PC-9 (cell line): ENCODE measurements around the gene ARSG. TPM values are rescaled to one million over a fixed set of nuclear protein-coding genes. Genes with fewer than 3 reads are reported as not detected.

Experiments used
- BruUV-seq: library from RNA; stranded (reverse); fragments of 400-500 nt; replicated peaks from 2 replicates; lab custom pipeline; 2021; lab: Mats Ljungman, UMichigan
- CTCF ChIA-PET: fragments of 300-600 bp; sonication (Branson Sonifier 250); formaldehyde crosslinking; loops from one replicate; lab custom pipeline; 2022; ENCODE audit warnings: antibody characterized with exemption; lab: Charles Lee
- POLR2A ChIA-PET: fragments of 300-600 bp; sonication (Branson Sonifier 250); formaldehyde crosslinking; loops from one replicate; lab custom pipeline; 2022; ENCODE audit warnings: antibody characterized with exemption; ENCODE audit not compliant: unreplicated experiment; lab: Charles Lee
- DNase-seq, 2 experiments: peaks; one replicate each; pipeline versions ENCODE4 v3.0.0 to v3.0.0-alpha.2; 2015 to 2022; ENCODE audit warnings: mixed read lengths in 1 of 2
- H2AFZ ChIP-seq: fragments of 200-600 bp; sonication (generic); 2 replicates; pipeline ENCODE4 v1.8.1; 2017; ENCODE audit warnings: antibody characterized with exemption
- H3F3A ChIP-seq: fragments of 200-600 bp; sonication (generic); 2 replicates; pipeline ENCODE4 v1.8.1; 2017; ENCODE audit warnings: antibody characterized with exemption, mild to moderate bottlenecking, low read depth; ENCODE audit not compliant: insufficient read depth
- H3K27ac ChIP-seq: fragments of 200-600 bp; sonication (generic); 2 replicates; pipeline ENCODE4 v1.6.1; 2016; ENCODE audit warnings: mixed run types
- H3K27me3 ChIP-seq: fragments of 200-600 bp; sonication (generic); 2 replicates; pipeline ENCODE4 v1.6.1; 2016; ENCODE audit warnings: low read depth, mixed run types; ENCODE audit not compliant: insufficient read depth
- H3K36me3 ChIP-seq: fragments of 200-600 bp; sonication (generic); 2 replicates; pipeline ENCODE4 v1.6.1; 2016; ENCODE audit warnings: low read depth, mixed run types
- H3K4me1 ChIP-seq: fragments of 200-600 bp; sonication (generic); replicated peaks from 2 replicates; pipeline ENCODE4 v1.6.1; 2016; ENCODE audit warnings: mixed run types; ENCODE audit not compliant: insufficient read depth
- H3K4me2 ChIP-seq: fragments of 200-600 bp; sonication (generic); 2 replicates; pipeline ENCODE4 v1.6.1; 2017; ENCODE audit warnings: mixed run types
- H3K4me3 ChIP-seq: fragments of 200-600 bp; sonication (generic); 2 replicates; pipeline ENCODE4 v1.6.1; 2016; ENCODE audit warnings: mixed run types
- H3K79me2 ChIP-seq: fragments of 200-600 bp; sonication (generic); 2 replicates; pipeline ENCODE4 v1.6.1; 2017; ENCODE audit warnings: low read depth, mixed run types
- H3K9me2 ChIP-seq: fragments of 200-600 bp; sonication (generic); 2 replicates; pipeline ENCODE4 v1.8.1; 2017; ENCODE audit warnings: mild to moderate bottlenecking; ENCODE audit not compliant: insufficient read depth
- H3K9me3 ChIP-seq: fragments of 200-600 bp; sonication (generic); 2 replicates; pipeline ENCODE4 v1.8.1; 2016; ENCODE audit warnings: low read depth; ENCODE audit not compliant: insufficient read depth
- H4K20me1 ChIP-seq: fragments of 200-600 bp; sonication (generic); 2 replicates; pipeline ENCODE4 v1.8.1; 2017; ENCODE audit not compliant: insufficient read depth
- EZH2 ChIP-seq: fragments of 200-600 bp; sonication (generic); IDR thresholded peaks from 2 replicates; pipeline ENCODE4 v1.8.0; 2017; ENCODE audit warnings: antibody characterized with exemption, low read depth
- intact Hi-C: fragments of 100-400 bp; cut with micrococcal nuclease; formaldehyde crosslinking; loops from one replicate; pipeline ENCODE4 v1.10.0; 2022; ENCODE audit not compliant: unreplicated experiment
- total RNA-seq: library from RNA; stranded (reverse); gene quantifications from 2 replicates; pipeline ENCODE4 v1.2.3, GENCODE V29; 2021
- TF ChIP-seq, protein P1 (sequence below): fragments of 200-600 bp; sonication (generic); conservative IDR thresholded peaks from 2 replicates; pipeline ENCODE4 v1.6.1; 2017; ENCODE audit warnings: mixed run types, antibody characterized with exemption, mild to moderate bottlenecking, moderate library complexity

ARSG gene
- total RNA-seq, 1 experiment from 2014 or later, result 4.0 TPM

DNA sequence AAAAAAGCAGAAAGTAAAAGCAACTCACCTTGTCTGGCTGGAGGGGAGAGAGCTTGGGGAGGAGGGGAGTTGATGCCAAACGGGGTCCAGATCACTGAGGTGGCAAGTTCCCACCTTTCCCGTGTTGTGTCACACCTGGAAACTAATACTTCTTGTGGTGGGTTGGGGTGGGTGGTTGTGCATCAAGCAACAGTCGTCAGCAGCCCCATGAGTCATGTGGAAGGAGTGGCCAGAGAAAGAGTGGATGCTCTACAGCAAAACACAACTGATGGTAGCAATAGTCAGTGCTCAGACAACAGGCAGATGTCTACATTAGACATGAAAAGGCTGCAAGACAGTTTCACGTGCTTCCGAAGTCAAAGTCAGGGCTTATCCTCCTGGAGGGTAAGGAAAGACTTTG, 35.4 kb downstream of the ARSG start:
- peaks cover 22% of the 10 kb centered on the region for H3F3A ChIP-seq
- no peak overlapping the region for H2AFZ ChIP-seq
- ChIA-PET POLR2A (interaction anchor here (0.6 kb wide), 2 partner anchors 25 to 146 kb away, joined by 8 to 14 read pairs; no protein-coding TSS in a partner anchor), CTCF (interaction anchor here (0.9 kb wide), 1 partner anchor 9 kb away, joined by 11 read pairs; no protein-coding TSS in a partner anchor)
- no peak overlapping the region for H3K4me3 ChIP-seq
- H3K9me3 ChIP-seq, result peaks cover 4% of the 10 kb centered on the region; the same call in 1 of the 2 replicates
- H3K4me2 ChIP-seq, result no peak overlapping the region
- no peaks in the 10 kb centered on the region for H3K27me3 ChIP-seq
- H3K4me1 ChIP-seq, result peaks cover 47% of the 10 kb centered on the region
- no peak for TF ChIP-seq EZH2
- TF ChIP-seq, protein P1, sequence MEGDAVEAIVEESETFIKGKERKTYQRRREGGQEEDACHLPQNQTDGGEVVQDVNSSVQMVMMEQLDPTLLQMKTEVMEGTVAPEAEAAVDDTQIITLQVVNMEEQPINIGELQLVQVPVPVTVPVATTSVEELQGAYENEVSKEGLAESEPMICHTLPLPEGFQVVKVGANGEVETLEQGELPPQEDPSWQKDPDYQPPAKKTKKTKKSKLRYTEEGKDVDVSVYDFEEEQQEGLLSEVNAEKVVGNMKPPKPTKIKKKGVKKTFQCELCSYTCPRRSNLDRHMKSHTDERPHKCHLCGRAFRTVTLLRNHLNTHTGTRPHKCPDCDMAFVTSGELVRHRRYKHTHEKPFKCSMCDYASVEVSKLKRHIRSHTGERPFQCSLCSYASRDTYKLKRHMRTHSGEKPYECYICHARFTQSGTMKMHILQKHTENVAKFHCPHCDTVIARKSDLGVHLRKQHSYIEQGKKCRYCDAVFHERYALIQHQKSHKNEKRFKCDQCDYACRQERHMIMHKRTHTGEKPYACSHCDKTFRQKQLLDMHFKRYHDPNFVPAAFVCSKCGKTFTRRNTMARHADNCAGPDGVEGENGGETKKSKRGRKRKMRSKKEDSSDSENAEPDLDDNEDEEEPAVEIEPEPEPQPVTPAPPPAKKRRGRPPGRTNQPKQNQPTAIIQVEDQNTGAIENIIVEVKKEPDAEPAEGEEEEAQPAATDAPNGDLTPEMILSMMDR, result no peak
- H3K79me2 ChIP-seq, result no peaks in the 10 kb centered on the region
- no peaks in the 10 kb centered on the region for H3K36me3 ChIP-seq
- DNase-seq, result no peak
- H3K27ac ChIP-seq, result no peak overlapping the region
- no peaks in the 10 kb centered on the region for H4K20me1 ChIP-seq
- BruUV-seq, result no TSS peak
- intact Hi-C loops, result no loop called here
- no peaks in the 10 kb centered on the region for H3K9me2 ChIP-seq

DNA sequence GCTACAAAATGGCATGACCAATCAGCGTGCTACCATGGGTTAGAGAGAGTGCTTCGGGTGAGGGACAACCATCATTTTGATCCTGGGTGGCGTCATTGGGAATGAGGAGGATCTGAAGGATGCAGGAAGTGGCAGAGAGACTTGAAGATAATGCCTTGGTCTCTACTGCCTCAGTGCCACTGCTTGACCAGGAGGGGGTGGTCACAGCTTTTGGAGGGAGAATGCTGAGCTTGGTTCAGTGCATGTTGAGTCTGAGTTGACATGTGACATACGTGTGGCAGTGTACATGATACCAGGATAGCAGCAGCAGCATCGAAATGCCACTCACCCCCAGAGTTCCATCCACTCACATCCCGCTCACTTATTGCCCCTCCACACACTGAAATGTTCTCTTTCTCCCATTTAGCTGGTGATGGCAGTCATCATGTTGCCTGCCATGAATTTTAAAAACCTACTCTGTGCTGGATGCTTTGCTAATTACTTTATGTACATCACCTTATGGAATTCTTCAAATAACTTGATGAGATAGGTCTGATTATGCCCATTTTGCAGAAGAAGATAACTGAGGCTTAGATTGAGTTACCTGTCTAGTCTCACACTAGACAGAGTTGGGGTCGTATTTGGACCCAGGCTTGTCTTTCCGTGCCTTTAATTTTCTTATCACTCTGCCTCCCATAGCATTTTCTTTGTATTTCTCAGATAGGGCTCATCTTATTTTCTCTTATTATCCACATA, 36.7 kb downstream of the ARSG start:
- POLR2A ChIA-PET, result interaction anchor here (0.9 kb wide), 1 partner anchor 10 kb away, joined by 4 read pairs; no protein-coding TSS in a partner anchor
- Histone ChIP-seq H3K4me3 (no peak overlapping the region), H4K20me1 (no peaks in the 10 kb centered on the region), H3F3A (peaks cover 22% of the 10 kb centered on the region), H2AFZ (no peak overlapping the region), H3K27me3 (no peaks in the 10 kb centered on the region), H3K79me2 (no peaks in the 10 kb centered on the region), H3K9me2 (no peaks in the 10 kb centered on the region), H3K4me1 (peaks cover 47% of the 10 kb centered on the region), H3K4me2 (peak overlapping the region; percentile 77), H3K9me3 (peaks cover 4% of the 10 kb centered on the region; the same call in 1 of the 2 replicates), H3K36me3 (no peaks in the 10 kb centered on the region), H3K27ac (peak overlapping the region; percentile 92)
- CTCF ChIA-PET, result interaction anchor here (0.7 kb wide), 1 partner anchor 71 kb away, joined by 4 read pairs; no protein-coding TSS in a partner anchor
- no peak for TF ChIP-seq EZH2
- TF ChIP-seq, protein P1, result no peak
- intact Hi-C loops, result loop anchor here (1.0 to 2.0 kb wide), 4 partner anchors 10 to 50 kb away; no protein-coding TSS in a partner anchor
- no TSS peak for BruUV-seq
- no peak for DNase-seq

DNA sequence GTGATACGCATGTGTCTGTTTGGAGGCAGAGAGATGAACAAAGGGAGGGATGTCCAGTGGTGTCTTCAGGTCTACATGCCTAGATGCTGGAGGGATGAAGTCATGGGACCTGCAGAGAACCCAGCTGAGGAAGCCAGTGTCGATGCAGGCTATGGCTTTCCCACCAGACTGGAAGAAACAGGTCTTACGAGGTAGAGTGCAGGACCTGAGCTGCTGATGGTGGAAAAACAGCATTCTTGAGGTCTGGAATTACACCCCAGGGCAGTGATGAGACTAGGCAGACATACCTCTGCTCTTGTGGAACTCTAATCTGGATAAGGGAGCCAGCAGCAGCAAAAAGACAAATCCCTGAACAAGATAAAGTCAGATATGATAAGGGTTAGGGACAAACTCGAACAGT, 37.4 kb downstream of the ARSG start:
- H3F3A ChIP-seq, result peaks cover 22% of the 10 kb centered on the region
- no peaks in the 10 kb centered on the region for H3K36me3 ChIP-seq
- peaks cover 47% of the 10 kb centered on the region for H3K4me1 ChIP-seq
- CTCF ChIA-PET, result interaction anchor here (0.7 kb wide), 1 partner anchor 70 kb away, joined by 4 read pairs; no protein-coding TSS in a partner anchor
- H3K27ac ChIP-seq, result peak overlapping the region; percentile 92
- intact Hi-C loops, result loop anchor here (1.0 to 2.0 kb wide), 4 partner anchors 10 to 50 kb away; no protein-coding TSS in a partner anchor
- no peaks in the 10 kb centered on the region for H3K79me2 ChIP-seq
- H4K20me1 ChIP-seq, result no peaks in the 10 kb centered on the region
- DNase-seq, result peak; percentile 84 to 99
- TF ChIP-seq EZH2, result no peak
- TF ChIP-seq, protein P1, result no peak
- H2AFZ ChIP-seq, result no peak overlapping the region
- H3K9me2 ChIP-seq, result no peaks in the 10 kb centered on the region
- BruUV-seq, result no TSS peak
- POLR2A ChIA-PET, result interaction anchor here (0.9 kb wide), 1 partner anchor 10 kb away, joined by 4 read pairs; no protein-coding TSS in a partner anchor
- no peak overlapping the region; the same call in 1 of the 2 replicates for H3K4me3 ChIP-seq
- H3K4me2 ChIP-seq, result peak overlapping the region; percentile 77
- H3K9me3 ChIP-seq, result peaks cover 4% of the 10 kb centered on the region; the same call in 1 of the 2 replicates
- no peaks in the 10 kb centered on the region for H3K27me3 ChIP-seq
